ENCODE data around the gene NPEPPS. TPM values are rescaled to one million over a fixed set of nuclear protein-coding genes. Genes with fewer than 3 reads are reported as not detected.

Gene NPEPPS
- total and polyA plus RNA-seq, 2 donors (not counting 3 experiments of a cell fraction or from before 2014, with no cell fraction given): 69.2 to 102 TPM

DNA sequence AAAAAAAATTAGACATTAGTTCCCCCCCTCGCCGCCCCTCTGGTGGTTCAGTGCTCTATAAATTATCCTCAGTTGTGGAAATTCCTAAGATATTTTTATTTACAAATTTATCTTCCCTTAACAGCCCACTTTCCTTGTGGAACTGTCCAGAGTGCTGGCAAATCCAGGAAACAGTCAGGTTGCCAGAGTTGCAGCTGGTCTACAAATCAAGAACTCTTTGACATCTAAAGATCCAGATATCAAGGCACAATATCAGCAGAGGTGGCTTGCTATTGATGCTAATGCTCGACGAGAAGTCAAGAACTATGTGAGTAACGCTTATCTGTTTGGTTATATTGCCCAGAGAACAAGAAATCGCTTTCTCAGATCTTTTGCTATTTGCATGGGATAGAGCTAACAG, 121.7 kb downstream of the NPEPPS start:
- Histone ChIP-seq H3K4me1 (ENCODE audit: control insufficient read depth, extremely low read depth, insufficient read depth, low read length) (peaks cover 37% of the 10 kb centered on the region), H3K9me3 (replicated peaks; ENCODE audit: control insufficient read depth, insufficient read depth, low read length) (no peaks in the 10 kb centered on the region), H3K4me2 (ENCODE audit: insufficient read depth, low read length) (peak overlapping the region; percentile 99), H3K9ac (replicated peaks; ENCODE audit: extremely low read depth, insufficient read depth, low read length) (no peak overlapping the region), H3K36me3 (ENCODE audit: control insufficient read depth in 2 of 2, extremely low read depth in 1 of 2, insufficient read depth in 2 of 2, low read length in 2 of 2) (peaks cover 29% of the 10 kb centered on the region in 2 experiments), H3K79me2 (ENCODE audit: control insufficient read depth, insufficient read depth, low read length) (peaks cover 68% of the 10 kb centered on the region), H4K20me1 (replicated peaks; ENCODE audit: control insufficient read depth, extremely low read depth, insufficient read depth, low read length) (peaks cover 17% of the 10 kb centered on the region), H3K27ac (ENCODE audit: insufficient read depth, low read depth, low read length) (no peak overlapping the region), H3K27me3 (ENCODE audit: control insufficient read depth in 2 of 2, insufficient read depth in 2 of 2, low read length in 2 of 2) (no peaks in the 10 kb centered on the region), H3K9me1 (replicated peaks; ENCODE audit: control insufficient read depth, extremely low read depth, insufficient read depth, low read length) (no peaks in the 10 kb centered on the region), H2AFZ (ENCODE audit: low read depth, low read length) (no peak overlapping the region), H3K4me3 (replicated peaks in 1 of 3; ENCODE audit: insufficient read depth in 1 of 3, low read depth in 1 of 3, low read length in 3 of 3) (peak overlapping the region in 1 of 3 experiments; percentile 7)
- ChIA-PET POLR2A (no interaction called here), CTCF (interaction anchor here (2.3 kb wide), 1 partner anchor 34 kb away, joined by 6 read pairs; no protein-coding TSS in a partner anchor)
- intact Hi-C loops (cut with micrococcal nuclease): loop anchor here (5.0 kb wide), 1 partner anchor 35 kb away; no protein-coding TSS in a partner anchor
- no TSS peak for BruUV-seq (replicated peaks)
- DNase-seq (ENCODE audit: low read depth, low spot score) (peak; percentile 21), FAIRE-seq (no peak)
- dilution Hi-C loops (cut with MboI; ENCODE audit: extremely low pct_ligation_motif_present, low sequenced_read_pairs): no loop called here
- TF ChIP-seq MAX (IDR thresholded peaks at IDR 0.05; ENCODE audit: insufficient read depth, insufficient read length) (no peak), EZH2 (IDR thresholded peaks at IDR 0.05; ENCODE audit: borderline replicate concordance, low read depth, low read length, severe bottlenecking) (no peak), MYC (IDR thresholded peaks at IDR 0.05; ENCODE audit: low read depth, low read length) (no peak), POLR2A (IDR thresholded peaks at IDR 0.05; ENCODE audit: low read depth, low read length) (no peak), JUN (IDR thresholded peaks at IDR 0.05; ENCODE audit: borderline replicate concordance, insufficient read depth, insufficient read length, low read depth) (no peak), POLR2AphosphoS5 (IDR thresholded peaks at IDR 0.05; ENCODE audit: insufficient read depth, low read depth, low read length) (no peak), FOS (IDR thresholded peaks at IDR 0.05; ENCODE audit: borderline replicate concordance, insufficient read depth, low read length) (no peak), GATA2 (IDR thresholded peaks at IDR 0.05; ENCODE audit: insufficient read depth, insufficient read length, low read depth, low read length) (no peak)
- TF ChIP-seq, protein P1, sequence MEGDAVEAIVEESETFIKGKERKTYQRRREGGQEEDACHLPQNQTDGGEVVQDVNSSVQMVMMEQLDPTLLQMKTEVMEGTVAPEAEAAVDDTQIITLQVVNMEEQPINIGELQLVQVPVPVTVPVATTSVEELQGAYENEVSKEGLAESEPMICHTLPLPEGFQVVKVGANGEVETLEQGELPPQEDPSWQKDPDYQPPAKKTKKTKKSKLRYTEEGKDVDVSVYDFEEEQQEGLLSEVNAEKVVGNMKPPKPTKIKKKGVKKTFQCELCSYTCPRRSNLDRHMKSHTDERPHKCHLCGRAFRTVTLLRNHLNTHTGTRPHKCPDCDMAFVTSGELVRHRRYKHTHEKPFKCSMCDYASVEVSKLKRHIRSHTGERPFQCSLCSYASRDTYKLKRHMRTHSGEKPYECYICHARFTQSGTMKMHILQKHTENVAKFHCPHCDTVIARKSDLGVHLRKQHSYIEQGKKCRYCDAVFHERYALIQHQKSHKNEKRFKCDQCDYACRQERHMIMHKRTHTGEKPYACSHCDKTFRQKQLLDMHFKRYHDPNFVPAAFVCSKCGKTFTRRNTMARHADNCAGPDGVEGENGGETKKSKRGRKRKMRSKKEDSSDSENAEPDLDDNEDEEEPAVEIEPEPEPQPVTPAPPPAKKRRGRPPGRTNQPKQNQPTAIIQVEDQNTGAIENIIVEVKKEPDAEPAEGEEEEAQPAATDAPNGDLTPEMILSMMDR (IDR thresholded peaks at IDR 0.05; ENCODE audit: extremely low read depth in 1 of 2, insufficient read depth in 1 of 2, low read depth in 1 of 2, low read length in 2 of 2): no peak

All from endothelial cell of umbilical vein (primary cell).